Measurements from ENCODE around the gene ANKRD60. TPM values are rescaled to one million over a fixed set of nuclear protein-coding genes. Genes with fewer than 3 reads are reported as not detected.

ANKRD60 gene
- total RNA-seq, 4 donors from 2014 or later = not detected

DNA sequence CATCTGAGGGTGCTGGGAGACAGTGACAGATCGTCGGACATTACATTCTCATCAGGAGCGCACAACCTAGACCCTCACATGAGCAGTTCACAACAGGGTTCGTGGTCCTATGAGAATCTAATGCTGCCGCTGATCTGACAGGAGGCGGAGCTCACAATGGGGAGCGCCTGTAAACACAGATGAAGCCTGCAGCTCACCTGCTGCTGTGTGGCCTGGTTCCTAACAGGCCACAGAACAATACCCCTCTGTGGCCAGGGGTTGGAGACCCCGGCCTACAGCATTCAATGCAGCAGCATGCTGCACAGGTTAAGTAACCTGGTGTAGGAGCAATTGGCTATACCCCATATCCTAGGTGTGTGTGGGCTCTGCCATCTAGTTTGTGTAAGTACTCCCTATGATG, 19.5 kb downstream of the ANKRD60 start:
- H3K4me3 ChIP-seq (ENCODE audit: low read depth, poor library complexity, severe bottlenecking) = no peak overlapping the region
- 78 to 82% methylated on average over 8 of the region's 8 CpGs for WGBS, 2 donors
- TF ChIP-seq, protein P1, sequence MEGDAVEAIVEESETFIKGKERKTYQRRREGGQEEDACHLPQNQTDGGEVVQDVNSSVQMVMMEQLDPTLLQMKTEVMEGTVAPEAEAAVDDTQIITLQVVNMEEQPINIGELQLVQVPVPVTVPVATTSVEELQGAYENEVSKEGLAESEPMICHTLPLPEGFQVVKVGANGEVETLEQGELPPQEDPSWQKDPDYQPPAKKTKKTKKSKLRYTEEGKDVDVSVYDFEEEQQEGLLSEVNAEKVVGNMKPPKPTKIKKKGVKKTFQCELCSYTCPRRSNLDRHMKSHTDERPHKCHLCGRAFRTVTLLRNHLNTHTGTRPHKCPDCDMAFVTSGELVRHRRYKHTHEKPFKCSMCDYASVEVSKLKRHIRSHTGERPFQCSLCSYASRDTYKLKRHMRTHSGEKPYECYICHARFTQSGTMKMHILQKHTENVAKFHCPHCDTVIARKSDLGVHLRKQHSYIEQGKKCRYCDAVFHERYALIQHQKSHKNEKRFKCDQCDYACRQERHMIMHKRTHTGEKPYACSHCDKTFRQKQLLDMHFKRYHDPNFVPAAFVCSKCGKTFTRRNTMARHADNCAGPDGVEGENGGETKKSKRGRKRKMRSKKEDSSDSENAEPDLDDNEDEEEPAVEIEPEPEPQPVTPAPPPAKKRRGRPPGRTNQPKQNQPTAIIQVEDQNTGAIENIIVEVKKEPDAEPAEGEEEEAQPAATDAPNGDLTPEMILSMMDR (IDR thresholded peaks at IDR 0.05) = no peak
- no peak for TF ChIP-seq POLR2A (IDR thresholded peaks at IDR 0.05)
- DNase-seq (ENCODE audit: low spot score in 2 of 2) = no peak
- intact Hi-C loops (cut with DNase I; ENCODE audit: low total_unique reads) = no loop called here

DNA sequence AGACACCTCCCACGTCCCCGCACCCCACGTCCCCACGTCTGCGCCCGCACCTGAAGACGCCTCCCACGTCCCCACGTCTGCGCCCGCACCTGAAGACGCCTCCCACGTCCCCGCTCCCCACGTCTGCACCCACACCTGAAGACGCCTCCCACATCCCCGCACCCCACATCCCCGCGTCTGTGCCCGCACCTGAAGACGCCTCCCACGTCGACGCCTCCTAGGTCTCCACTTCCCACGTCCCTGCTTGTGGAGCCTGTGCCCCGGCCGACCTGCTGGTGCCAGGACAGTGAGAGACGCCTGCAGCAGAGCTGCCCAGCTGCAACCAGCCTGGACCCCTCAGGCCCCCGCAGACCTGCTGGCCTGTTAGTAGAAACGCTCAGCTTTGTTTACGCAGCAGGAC, 22.6 kb downstream of the ANKRD60 start:
- H3K4me3 ChIP-seq (ENCODE audit: low read depth, poor library complexity, severe bottlenecking) = no peak overlapping the region
- WGBS, 2 donors = 85 to 88% methylated on average over 31 of the region's 31 CpGs
- TF ChIP-seq, protein P1 (IDR thresholded peaks at IDR 0.05) = no peak
- no peak for TF ChIP-seq POLR2A (IDR thresholded peaks at IDR 0.05)
- intact Hi-C loops (cut with DNase I; ENCODE audit: low total_unique reads) = no loop called here
- DNase-seq (ENCODE audit: low spot score in 2 of 2) = no peak

DNA sequence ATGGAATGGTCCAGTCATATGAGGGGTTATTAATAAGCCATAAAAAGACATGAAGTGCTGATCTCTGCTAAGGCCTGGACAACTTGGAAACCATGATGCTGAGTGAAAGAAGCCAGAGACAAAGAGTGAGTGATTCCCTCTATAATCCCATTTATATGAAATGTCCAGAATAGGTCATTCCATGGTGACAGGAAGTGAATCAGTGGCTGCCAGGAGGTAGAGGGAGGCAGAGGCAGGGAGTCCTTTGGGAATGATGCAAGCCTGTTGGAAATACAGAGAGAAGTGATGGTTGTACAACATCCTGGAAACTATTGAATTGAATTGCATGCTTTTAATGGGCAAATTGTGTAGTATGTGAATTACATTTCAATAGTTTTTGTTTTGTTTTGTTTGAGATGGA, 26.4 kb downstream of the ANKRD60 start:
- intact Hi-C loops (cut with DNase I; ENCODE audit: low total_unique reads) = no loop called here
- no peak for DNase-seq (ENCODE audit: low spot score in 2 of 2)
- TF ChIP-seq, protein P1 (IDR thresholded peaks at IDR 0.05) = no peak
- no peak overlapping the region for H3K4me3 ChIP-seq (ENCODE audit: low read depth, poor library complexity, severe bottlenecking)

DNA sequence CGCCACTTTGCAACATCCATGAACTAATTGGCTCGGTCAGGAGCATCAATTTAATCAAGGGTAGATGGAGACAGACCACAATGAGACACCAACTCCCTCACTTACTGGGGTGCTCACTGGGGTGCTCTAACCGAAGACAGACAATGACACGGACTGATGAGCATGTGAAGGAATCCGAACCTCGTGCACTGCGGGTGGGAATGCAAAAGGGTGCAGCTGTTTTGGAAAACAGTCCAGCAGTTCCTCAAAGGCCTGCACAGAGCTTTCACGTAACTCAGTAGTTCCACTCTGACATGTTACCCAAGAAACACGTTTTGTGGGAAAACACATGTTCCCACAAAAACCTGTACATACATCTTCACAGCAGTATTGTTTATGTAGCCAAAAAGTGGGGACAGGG, 26.8 kb downstream of the ANKRD60 start:
- 77 to 87% methylated on average over 9 of the region's 9 CpGs for WGBS, 2 donors
- TF ChIP-seq, protein P1 (IDR thresholded peaks at IDR 0.05) = no peak
- no peak for TF ChIP-seq POLR2A (IDR thresholded peaks at IDR 0.05)
- intact Hi-C loops (cut with DNase I; ENCODE audit: low total_unique reads) = no loop called here

DNA sequence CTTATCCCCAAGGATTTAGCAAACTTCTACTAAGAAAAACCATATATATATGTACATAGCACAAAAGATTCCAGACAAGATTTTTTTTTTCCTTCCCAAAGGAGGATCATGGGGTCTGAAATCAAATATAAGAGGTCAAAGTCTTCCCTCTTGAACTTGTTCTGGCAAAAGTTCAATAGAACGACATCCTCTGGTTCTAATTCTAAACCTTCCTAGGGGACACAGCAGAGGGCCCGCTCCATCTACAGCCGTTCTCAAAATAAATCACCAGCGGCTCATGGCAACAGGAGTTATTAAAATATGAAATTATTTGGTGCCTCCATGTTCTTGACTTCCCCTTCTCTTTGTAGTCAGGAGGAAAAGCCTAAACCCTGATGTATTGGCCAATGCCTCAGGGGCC, 29.0 kb downstream of the ANKRD60 start:
- no peak overlapping the region for H3K4me3 ChIP-seq (ENCODE audit: low read depth, poor library complexity, severe bottlenecking)
- DNase-seq (ENCODE audit: low spot score in 2 of 2) = no peak
- 73 to 78% methylated on average over 4 of the region's 4 CpGs for WGBS, 2 donors
- intact Hi-C loops (cut with DNase I; ENCODE audit: low total_unique reads) = no loop called here
- TF ChIP-seq, protein P1 (IDR thresholded peaks at IDR 0.05) = no peak
- TF ChIP-seq POLR2A (IDR thresholded peaks at IDR 0.05) = no peak

More for the DNA sequence above, 26.8 kb downstream of the ANKRD60 start:
- no peak overlapping the region for H3K4me3 ChIP-seq (ENCODE audit: low read depth, poor library complexity, severe bottlenecking)
- DNase-seq (ENCODE audit: low spot score in 2 of 2) = no peak

DNA sequence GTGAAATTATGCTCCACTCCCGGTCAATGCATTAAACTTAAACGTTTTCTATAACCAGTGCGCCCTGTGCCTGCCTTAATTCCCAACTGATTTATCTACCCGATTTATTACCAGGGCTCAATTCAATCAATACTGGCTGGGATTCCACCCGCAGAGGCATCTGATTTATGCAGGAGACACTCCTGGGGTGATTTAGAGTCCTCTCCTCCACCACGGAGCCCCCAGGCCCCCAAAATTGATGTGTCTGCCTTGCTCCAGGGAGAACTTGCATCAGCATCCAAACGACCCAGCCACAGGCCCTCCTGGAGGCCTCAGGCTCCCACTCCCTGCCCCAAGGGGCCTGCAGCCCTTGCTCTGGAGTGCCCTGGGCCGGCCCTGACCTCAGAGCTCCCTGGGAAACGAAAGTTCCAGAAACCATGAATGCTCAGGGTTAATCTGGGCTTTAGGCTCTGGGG, 29.5 kb downstream of the ANKRD60 start:
- intact Hi-C loops (cut with DNase I; ENCODE audit: low total_unique reads) = no loop called here
- TF ChIP-seq POLR2A (IDR thresholded peaks at IDR 0.05) = no peak
- TF ChIP-seq, protein P1 (IDR thresholded peaks at IDR 0.05) = no peak
- H3K4me3 ChIP-seq (ENCODE audit: low read depth, poor library complexity, severe bottlenecking) = no peak overlapping the region
- no peak for DNase-seq (ENCODE audit: low spot score in 2 of 2)
- 69 to 78% methylated on average over 9 of the region's 9 CpGs for WGBS, 2 donors

Data from lower leg skin (tissue), 4 donors.